Ectodermal cell (in vitro differentiated cells): Measurements from ENCODE around the gene UBE2QL1.

ENCODE experiments used
- H3K27ac ChIP-seq: 2 replicates; pipeline ENCODE4 v1.7.0; 2013; ENCODE audit warnings: mild to moderate bottlenecking, low read depth, low read length; ENCODE audit not compliant: insufficient read depth, poor library complexity, severe bottlenecking
- H3K27me3 ChIP-seq: 2 replicates; pipeline ENCODE4 v1.7.0; 2013; ENCODE audit warnings: mild to moderate bottlenecking, low read length; ENCODE audit not compliant: insufficient read depth, control insufficient read depth, poor library complexity, severe bottlenecking
- H3K36me3 ChIP-seq: one replicate; pipeline ENCODE4 v1.7.0; 2013; ENCODE audit warnings: low read length; ENCODE audit not compliant: control insufficient read depth, insufficient read depth
- H3K4me1 ChIP-seq: one replicate; pipeline ENCODE4 v1.7.0; 2013; ENCODE audit warnings: low read length; ENCODE audit not compliant: control insufficient read depth, insufficient read depth
- H3K4me3 ChIP-seq: 2 replicates; pipeline ENCODE4 v1.7.0; 2013; ENCODE audit warnings: low read depth, low read length, control low read depth; ENCODE audit not compliant: insufficient read depth
- H3K9me3 ChIP-seq: 2 replicates; pipeline ENCODE4 v1.7.0; 2013; ENCODE audit warnings: mild to moderate bottlenecking, low read length, moderate library complexity; ENCODE audit not compliant: control insufficient read depth
- WGBS, 2 experiments: methylation state at CpG; one replicate each; pipeline ENCODE4 v1.1.7; 2013; ENCODE audit warnings: missing lambda C conversion rate in 2 of 2; 5-methylcytosine and 5-hydroxymethylcytosine counted together

UBE2QL1 gene

DNA sequence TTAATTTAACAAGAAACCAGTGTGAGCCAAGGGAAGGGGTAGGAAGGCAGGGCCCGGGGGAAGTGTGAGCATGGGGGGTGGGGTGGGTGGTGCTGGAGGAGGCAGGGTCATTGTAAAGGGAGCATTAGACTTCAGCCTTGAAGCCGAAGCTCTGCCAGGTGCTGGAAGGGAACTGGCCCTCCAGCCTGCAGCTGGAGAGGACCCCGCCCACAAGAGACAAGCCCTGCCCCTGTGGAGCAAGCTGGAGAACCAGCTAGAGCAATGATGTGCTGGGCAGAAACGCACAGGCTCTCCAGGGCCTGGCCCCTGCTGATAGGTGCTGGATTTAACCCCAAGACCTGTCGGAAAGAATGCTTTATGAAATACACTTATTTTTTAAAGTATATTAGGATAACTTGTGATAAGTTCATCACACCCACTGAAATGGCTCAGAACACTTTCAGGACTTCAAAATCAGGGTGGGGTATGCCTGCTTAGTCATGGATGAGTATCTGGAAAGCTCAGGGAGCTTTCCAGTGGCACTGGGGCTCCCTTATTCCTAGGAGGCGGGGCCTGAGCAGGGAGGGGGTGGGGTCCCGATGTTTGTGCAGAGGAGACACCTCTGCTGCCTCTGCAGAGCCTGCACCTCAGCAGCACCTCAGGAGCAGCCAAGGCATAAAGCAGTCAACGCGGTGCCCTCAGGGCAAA lies 27.1 kb downstream of the UBE2QL1 start:
- Histone ChIP-seq H3K4me3 (no peak overlapping the region), H3K4me1 (no peaks in the 10 kb centered on the region), H3K27me3 (no peaks in the 10 kb centered on the region), H3K27ac (no peak overlapping the region), H3K9me3 (no peaks in the 10 kb centered on the region), H3K36me3 (no peaks in the 10 kb centered on the region)
- 44 to 49% methylated on average over 8 of the region's 9 CpGs for WGBS, 2 experiments

DNA sequence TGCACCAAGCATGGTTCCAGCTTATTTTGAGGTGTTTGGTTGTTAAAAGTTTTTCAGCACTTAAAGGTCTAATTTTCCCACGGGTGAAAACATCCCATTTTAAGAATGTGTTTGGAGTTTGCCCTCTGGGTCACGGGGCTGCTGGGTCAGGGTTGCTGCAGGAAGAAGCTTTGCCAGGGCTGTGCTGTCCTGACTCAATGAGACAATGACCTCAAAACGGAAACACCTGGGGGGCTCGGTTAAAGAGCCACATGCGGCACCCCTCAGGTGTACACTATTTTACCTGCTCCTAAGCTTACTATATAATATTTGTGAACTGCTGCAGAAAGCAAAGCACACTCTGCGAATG lies 27.6 kb downstream of the UBE2QL1 start:
- 90% methylated on average over 6 of the region's 6 CpGs for WGBS, 2 experiments
- H3K27ac ChIP-seq, result no peak overlapping the region
- H3K4me1 ChIP-seq, result no peaks in the 10 kb centered on the region
- H3K9me3 ChIP-seq, result no peaks in the 10 kb centered on the region
- no peaks in the 10 kb centered on the region for H3K27me3 ChIP-seq
- no peak overlapping the region for H3K4me3 ChIP-seq
- H3K36me3 ChIP-seq, result no peaks in the 10 kb centered on the region

DNA sequence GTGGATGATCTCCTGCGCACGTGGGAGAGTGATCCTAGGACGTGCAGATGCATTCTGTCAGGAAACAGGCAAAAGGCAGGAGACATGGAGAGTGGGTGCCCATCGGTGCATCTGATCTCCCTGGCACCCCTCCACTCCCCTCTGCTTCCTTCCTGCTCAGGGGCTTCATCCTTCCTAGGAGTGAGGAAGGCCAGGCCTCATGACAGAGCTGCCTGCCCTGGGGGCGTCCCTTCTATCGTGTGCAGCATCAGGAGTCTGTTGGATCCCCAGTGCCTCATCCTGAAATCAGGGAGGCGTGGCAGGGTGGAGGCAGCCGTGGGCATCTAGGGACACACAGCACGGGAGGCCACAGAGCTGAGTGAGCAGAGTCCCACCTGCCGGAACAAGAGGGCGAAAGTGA lies 30.1 kb downstream of the UBE2QL1 start:
- Histone ChIP-seq H3K9me3 (no peaks in the 10 kb centered on the region), H3K4me3 (no peak overlapping the region), H3K36me3 (no peaks in the 10 kb centered on the region), H3K27ac (no peak overlapping the region), H3K4me1 (no peaks in the 10 kb centered on the region), H3K27me3 (no peaks in the 10 kb centered on the region)
- WGBS, 2 experiments, result 94 to 95% methylated on average over 11 of the region's 11 CpGs

DNA sequence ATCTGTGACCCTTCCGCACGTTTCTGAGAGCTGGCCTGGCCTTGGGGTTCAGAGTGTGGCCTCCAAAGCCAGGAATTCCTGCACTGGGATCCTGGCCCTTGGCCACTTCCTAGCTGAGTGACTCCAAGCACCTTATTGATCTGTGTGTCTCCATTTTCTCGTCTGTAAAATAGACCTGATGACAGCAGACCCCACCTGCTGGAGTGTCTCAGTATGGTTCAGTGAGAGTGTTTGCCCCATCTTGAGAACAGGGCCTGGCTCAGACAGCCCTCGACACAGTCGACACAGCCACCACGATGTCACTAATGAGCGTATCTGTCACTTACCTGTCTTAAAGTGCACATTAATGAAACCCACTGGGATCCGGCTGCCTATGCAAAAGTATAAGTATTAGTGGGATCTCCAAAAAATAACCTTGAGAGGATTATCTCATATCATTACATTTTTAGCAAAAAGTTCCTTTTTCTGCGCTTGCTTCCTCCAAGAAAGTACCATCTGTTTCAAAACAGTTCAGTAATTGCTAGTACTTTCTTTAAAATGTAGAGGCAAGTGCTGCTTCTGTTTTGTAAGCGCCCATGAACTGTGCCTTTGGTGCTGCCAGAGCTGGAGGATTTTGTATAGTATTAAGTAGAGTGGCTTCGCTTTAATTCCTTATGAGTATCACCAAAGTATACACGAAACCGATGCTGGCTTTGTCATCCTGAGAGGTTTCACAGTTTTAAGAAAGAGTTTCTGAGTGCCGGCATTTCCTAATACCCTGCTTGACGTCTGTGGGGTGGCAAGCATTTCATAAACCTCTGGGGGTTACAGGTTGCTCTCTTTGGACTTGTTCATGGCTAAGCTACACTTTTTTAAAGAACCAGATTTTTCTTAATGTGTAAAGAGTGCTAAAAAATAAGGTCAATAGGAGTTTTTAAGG lies 31.7 kb downstream of the UBE2QL1 start:
- H3K27me3 ChIP-seq, result no peaks in the 10 kb centered on the region
- 90 to 91% methylated on average over 15 of the region's 15 CpGs for WGBS, 2 experiments
- no peaks in the 10 kb centered on the region for H3K36me3 ChIP-seq
- no peaks in the 10 kb centered on the region for H3K4me1 ChIP-seq
- H3K4me3 ChIP-seq, result no peak overlapping the region
- no peaks in the 10 kb centered on the region for H3K9me3 ChIP-seq
- no peak overlapping the region for H3K27ac ChIP-seq

DNA sequence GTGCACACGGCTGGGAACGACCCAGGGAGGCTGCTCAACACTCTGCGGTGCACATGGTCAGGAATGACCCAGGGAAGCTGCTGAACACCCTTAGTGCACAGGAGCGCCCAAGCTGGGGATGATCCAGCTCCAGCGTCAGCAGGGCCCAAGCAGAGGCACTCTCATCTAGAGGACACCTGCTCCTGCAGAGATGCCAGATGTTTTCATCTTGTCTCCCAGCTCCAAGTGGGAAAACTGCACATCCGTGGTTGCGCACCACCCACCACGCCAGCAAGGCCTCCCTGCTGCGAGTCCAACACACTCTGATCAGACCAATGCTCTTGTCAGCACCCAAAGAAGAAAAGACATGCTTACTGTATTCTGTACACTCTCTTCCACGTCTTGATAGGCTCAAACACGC lies 34.1 kb downstream of the UBE2QL1 start:
- H3K4me1 ChIP-seq, result no peaks in the 10 kb centered on the region
- H3K36me3 ChIP-seq, result no peaks in the 10 kb centered on the region
- 92 to 93% methylated on average over 11 of the region's 11 CpGs for WGBS, 2 experiments
- no peaks in the 10 kb centered on the region for H3K27me3 ChIP-seq
- no peak overlapping the region for H3K27ac ChIP-seq
- H3K4me3 ChIP-seq, result no peak overlapping the region
- H3K9me3 ChIP-seq, result no peaks in the 10 kb centered on the region

DNA sequence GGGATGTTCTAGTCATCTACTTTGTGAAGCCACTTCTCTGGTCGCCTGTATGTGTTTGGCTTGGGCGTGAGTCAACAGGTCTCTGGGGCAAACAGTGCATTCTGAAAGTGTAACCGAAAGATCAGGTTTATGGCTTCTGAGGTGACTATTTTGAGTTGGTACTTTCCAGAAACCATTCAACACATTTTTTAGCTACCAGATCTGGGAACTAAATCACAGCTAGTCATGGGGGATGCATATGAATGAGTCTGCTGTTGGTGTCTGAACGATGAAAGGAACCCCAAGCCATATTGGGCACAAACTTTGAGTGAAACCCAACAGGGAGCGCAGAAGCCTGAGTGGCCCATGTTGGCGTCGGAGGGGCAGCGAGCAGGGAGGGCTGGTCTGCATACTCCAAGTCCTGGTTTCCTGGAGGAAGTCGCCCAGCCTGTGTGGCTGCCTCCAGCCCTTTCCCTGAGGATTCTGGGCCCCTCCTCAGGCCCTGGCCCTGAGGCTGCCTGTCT lies 35.3 kb downstream of the UBE2QL1 start:
- Histone ChIP-seq H3K27me3 (no peaks in the 10 kb centered on the region), H3K27ac (no peak overlapping the region), H3K4me1 (no peaks in the 10 kb centered on the region), H3K9me3 (no peaks in the 10 kb centered on the region), H3K36me3 (no peaks in the 10 kb centered on the region), H3K4me3 (no peak overlapping the region)
- WGBS, 2 experiments, result 92 to 93% methylated on average over 9 of the region's 9 CpGs

DNA sequence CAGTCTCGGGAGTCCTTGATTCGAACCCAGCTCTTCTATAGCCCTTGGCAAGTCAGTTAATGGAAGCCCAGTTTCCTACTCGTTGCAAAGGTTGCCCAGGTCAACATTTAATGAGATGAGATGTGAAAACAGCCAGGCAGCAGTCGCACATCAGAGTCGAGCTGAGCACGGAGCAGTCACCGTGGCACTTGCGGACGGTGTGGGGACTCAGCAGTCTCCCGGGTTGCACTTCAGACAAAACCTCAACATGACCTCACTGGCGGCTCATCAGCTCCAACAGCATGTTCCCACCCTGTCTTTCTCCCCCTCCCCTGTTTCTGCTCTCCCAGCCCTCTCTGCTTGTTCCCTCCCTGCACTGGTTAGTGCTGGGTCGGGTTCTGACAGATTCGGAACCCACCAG lies 35.8 kb downstream of the UBE2QL1 start:
- Histone ChIP-seq H3K27me3 (no peaks in the 10 kb centered on the region), H3K4me1 (no peaks in the 10 kb centered on the region), H3K27ac (no peak overlapping the region), H3K36me3 (no peaks in the 10 kb centered on the region), H3K9me3 (no peaks in the 10 kb centered on the region), H3K4me3 (no peak overlapping the region)
- 91 to 92% methylated on average over 13 of the region's 13 CpGs for WGBS, 2 experiments

DNA sequence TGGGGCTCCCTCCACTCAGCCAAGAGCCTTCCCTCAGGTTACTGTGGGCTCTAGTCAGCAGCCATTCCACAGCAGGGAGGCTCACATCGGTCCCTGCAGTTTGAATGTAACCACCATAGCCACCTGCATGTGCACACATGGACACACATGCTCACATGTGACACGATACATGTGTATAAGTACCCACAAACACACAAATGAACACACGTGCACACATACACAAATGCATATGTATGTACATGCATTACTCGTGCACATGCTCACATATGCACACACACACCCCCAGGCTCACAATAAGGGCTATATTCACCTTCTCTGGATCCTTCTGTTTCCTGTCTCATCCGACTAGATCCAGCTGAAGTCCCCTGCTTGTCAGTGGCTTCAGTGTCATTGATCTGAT lies 36.2 kb downstream of the UBE2QL1 start:
- Histone ChIP-seq H3K36me3 (no peaks in the 10 kb centered on the region), H3K27ac (no peak overlapping the region), H3K9me3 (no peaks in the 10 kb centered on the region), H3K4me3 (no peak overlapping the region), H3K27me3 (no peaks in the 10 kb centered on the region), H3K4me1 (no peaks in the 10 kb centered on the region)
- 86 to 92% methylated on average over 5 of the region's 5 CpGs for WGBS, 2 experiments

DNA sequence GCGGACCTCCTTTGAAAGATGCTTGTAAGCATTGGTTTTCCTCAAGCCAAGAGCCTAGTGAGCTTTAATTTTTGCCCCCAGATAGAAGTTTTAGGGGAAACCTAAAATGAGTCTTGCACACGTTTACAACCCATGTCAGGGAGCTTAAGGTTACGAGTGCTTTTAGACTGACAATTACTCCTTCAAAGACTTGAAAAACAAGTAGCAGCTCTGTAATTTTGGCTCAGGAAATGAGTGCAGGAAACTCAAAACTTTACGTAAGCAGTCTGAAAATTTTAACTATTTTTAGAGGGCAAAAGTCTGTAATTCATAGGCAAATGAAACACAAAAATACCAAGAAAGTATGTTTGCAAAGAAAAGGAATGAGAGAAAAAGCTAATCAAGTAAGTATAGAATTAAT lies 36.8 kb downstream of the UBE2QL1 start:
- no peaks in the 10 kb centered on the region for H3K9me3 ChIP-seq
- WGBS, 2 experiments, result 88 to 93% methylated on average over 4 of the region's 4 CpGs
- H3K36me3 ChIP-seq, result no peaks in the 10 kb centered on the region
- no peaks in the 10 kb centered on the region for H3K4me1 ChIP-seq
- H3K4me3 ChIP-seq, result no peak overlapping the region
- H3K27ac ChIP-seq, result no peak overlapping the region
- no peaks in the 10 kb centered on the region for H3K27me3 ChIP-seq

DNA sequence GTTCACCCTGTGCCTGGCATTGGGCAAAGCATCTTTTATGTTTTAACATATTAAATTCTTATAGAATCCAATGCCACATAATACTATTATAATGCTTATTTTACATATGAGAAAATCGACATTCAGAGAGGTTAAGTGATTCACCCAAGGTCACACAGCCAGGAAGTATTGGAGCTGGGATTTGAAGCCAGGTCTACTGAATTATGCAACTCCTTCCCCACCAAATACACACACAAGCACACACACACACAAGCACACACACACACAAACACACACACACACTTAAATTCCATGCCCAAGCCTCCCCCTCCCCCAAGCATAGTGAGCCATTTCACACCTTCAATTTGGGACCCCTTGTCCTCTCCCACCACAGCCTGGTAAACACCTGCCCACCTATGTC lies 37.4 kb downstream of the UBE2QL1 start:
- H3K4me3 ChIP-seq, result no peak overlapping the region
- WGBS, 2 experiments, result 83 to 100% methylated on average over 1 of the region's 1 CpG
- H3K4me1 ChIP-seq, result peaks cover under 1% of the 10 kb centered on the region
- H3K9me3 ChIP-seq, result no peaks in the 10 kb centered on the region
- H3K27ac ChIP-seq, result no peak overlapping the region
- H3K27me3 ChIP-seq, result no peaks in the 10 kb centered on the region
- no peaks in the 10 kb centered on the region for H3K36me3 ChIP-seq
